ENCODE measurements around the gene GALNT9. TPM values are rescaled to one million over a fixed set of nuclear protein-coding genes. Genes with fewer than 3 reads are reported as not detected.

The GALNT9 gene
- total and polyA plus RNA-seq, 2 experiments from 2014 or later, result 0.33 to 1.4 TPM

- no peaks in the 10 kb centered on the region for H3K36me3 ChIP-seq (ENCODE audit: low read depth)
- no peaks in the 10 kb centered on the region for H3K79me2 ChIP-seq (ENCODE audit: insufficient read depth)
- no peak for DNase-seq
- H3K27ac ChIP-seq, result no peak overlapping the region
- WGBS, 2 experiments (ENCODE audit: low coverage in 1 of 2, low lambda C conversion rate in 2 of 2, missing lambda C conversion rate in 2 of 2), result 79 to 80% methylated on average over 23 to 33 of the region's 33 CpGs
- no peaks in the 10 kb centered on the region for H3K9me3 ChIP-seq (ENCODE audit: low read depth)
- no peak overlapping the region for H3K4me3 ChIP-seq
- no peaks in the 10 kb centered on the region for H4K20me1 ChIP-seq (ENCODE audit: insufficient read depth)
- no peaks in the 10 kb centered on the region for H3K9me2 ChIP-seq (ENCODE audit: insufficient read depth)
- H3K9ac ChIP-seq, result no peak overlapping the region
- TF ChIP-seq EZH2 (IDR thresholded peaks at IDR 0.05; ENCODE audit: insufficient read depth, poor library complexity, severe bottlenecking) (no peak), EZH2phosphoT487 (IDR thresholded peaks at IDR 0.05; ENCODE audit: insufficient read depth, low read depth) (no peak)
- no peak overlapping the region for H2AFZ ChIP-seq
- no peaks in the 10 kb centered on the region for H3K4me1 ChIP-seq (ENCODE audit: insufficient read depth)
- no peaks in the 10 kb centered on the region for H3F3A ChIP-seq (ENCODE audit: insufficient read depth)
- peaks cover 39% of the 10 kb centered on the region for H3K27me3 ChIP-seq (replicated peaks; ENCODE audit: insufficient read depth)
- H3K4me2 ChIP-seq (ENCODE audit: unreplicated experiment), result no peak overlapping the region
- in situ Hi-C loops (cut with MboI), result no loop called here
Observed at GRCh38 chr12:132181570-132182200, 147.7 kb downstream of the GALNT9 start.

- Histone ChIP-seq H3K9me2 (ENCODE audit: insufficient read depth) (no peaks in the 10 kb centered on the region), H3K9ac (no peak overlapping the region), H3K4me3 (no peak overlapping the region), H3K36me3 (ENCODE audit: low read depth) (no peaks in the 10 kb centered on the region), H3K4me1 (ENCODE audit: insufficient read depth) (no peaks in the 10 kb centered on the region), H2AFZ (no peak overlapping the region), H3K9me3 (ENCODE audit: low read depth) (no peaks in the 10 kb centered on the region), H4K20me1 (ENCODE audit: insufficient read depth) (no peaks in the 10 kb centered on the region), H3K27me3 (replicated peaks; ENCODE audit: insufficient read depth) (peaks cover 38% of the 10 kb centered on the region), H3K27ac (no peak overlapping the region), H3K4me2 (ENCODE audit: unreplicated experiment) (no peak overlapping the region), H3F3A (ENCODE audit: insufficient read depth) (no peaks in the 10 kb centered on the region), H3K79me2 (ENCODE audit: insufficient read depth) (no peaks in the 10 kb centered on the region)
- DNase-seq, result no peak
- in situ Hi-C loops (cut with MboI), result no loop called here
- 73 to 79% methylated on average over 24 to 30 of the region's 30 CpGs for WGBS, 2 experiments (ENCODE audit: low coverage in 1 of 2, low lambda C conversion rate in 2 of 2, missing lambda C conversion rate in 2 of 2)
- TF ChIP-seq EZH2phosphoT487 (IDR thresholded peaks at IDR 0.05; ENCODE audit: insufficient read depth, low read depth) (no peak), EZH2 (IDR thresholded peaks at IDR 0.05; ENCODE audit: insufficient read depth, poor library complexity, severe bottlenecking) (no peak)
Observed at GRCh38 chr12:132180648-132181546, 148.5 kb downstream of the GALNT9 start.

GRCh38 chr12:132179431-132180362 is 149.7 kb downstream of the GALNT9 start:
- H3K79me2 ChIP-seq (ENCODE audit: insufficient read depth), result no peaks in the 10 kb centered on the region
- H4K20me1 ChIP-seq (ENCODE audit: insufficient read depth), result no peaks in the 10 kb centered on the region
- no peak overlapping the region for H3K9ac ChIP-seq
- H3K4me2 ChIP-seq (ENCODE audit: unreplicated experiment), result no peak overlapping the region
- no peaks in the 10 kb centered on the region for H3K4me1 ChIP-seq (ENCODE audit: insufficient read depth)
- TF ChIP-seq EZH2 (IDR thresholded peaks at IDR 0.05; ENCODE audit: insufficient read depth, poor library complexity, severe bottlenecking) (no peak), EZH2phosphoT487 (IDR thresholded peaks at IDR 0.05; ENCODE audit: insufficient read depth, low read depth) (no peak)
- DNase-seq, result no peak
- no peaks in the 10 kb centered on the region for H3F3A ChIP-seq (ENCODE audit: insufficient read depth)
- H2AFZ ChIP-seq, result no peak overlapping the region
- in situ Hi-C loops (cut with MboI), result no loop called here
- 64% methylated on average over 19 of the region's 19 CpGs for WGBS, 2 experiments (ENCODE audit: low coverage in 1 of 2, low lambda C conversion rate in 2 of 2, missing lambda C conversion rate in 2 of 2)
- H3K9me2 ChIP-seq (ENCODE audit: insufficient read depth), result no peaks in the 10 kb centered on the region
- no peak overlapping the region for H3K4me3 ChIP-seq
- no peak overlapping the region for H3K27ac ChIP-seq
- H3K36me3 ChIP-seq (ENCODE audit: low read depth), result no peaks in the 10 kb centered on the region
- no peaks in the 10 kb centered on the region for H3K9me3 ChIP-seq (ENCODE audit: low read depth)
- H3K27me3 ChIP-seq (replicated peaks; ENCODE audit: insufficient read depth), result peaks cover 29% of the 10 kb centered on the region

DNA sequence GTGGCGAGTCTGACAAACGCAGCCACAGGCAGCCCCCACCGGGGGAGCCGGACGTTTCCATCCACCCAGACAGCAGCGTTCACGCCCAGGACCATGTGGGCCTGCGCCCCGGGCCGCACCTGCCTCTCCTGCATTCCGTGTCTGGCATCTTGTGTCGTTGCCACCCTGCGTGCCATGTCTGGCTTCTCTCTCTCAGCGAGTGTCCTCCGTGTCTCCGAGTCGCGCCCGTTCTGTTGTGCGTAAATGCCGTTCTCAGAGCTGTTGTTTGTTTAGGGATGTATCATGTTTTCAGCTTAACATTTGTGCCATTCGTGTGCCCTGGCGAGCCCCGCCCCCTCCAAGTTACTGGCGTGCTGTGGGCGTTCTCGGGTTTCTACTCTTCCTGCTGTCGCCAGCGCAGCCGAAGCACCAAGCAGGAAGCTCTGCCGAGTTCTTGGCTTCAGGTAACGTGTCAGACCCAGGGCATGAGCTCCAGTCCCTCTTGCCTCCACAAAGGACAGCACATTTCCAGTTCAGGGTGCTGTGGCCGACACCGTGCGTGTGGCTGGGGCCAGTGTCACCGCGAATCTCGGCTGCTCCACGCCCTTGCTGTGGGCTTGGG is 150.5 kb downstream of the GALNT9 start:
- DNase-seq, result no peak

More for the DNA sequence above, 150.5 kb downstream of the GALNT9 start:
- Histone ChIP-seq H3K9me3 (ENCODE audit: low read depth) (no peaks in the 10 kb centered on the region), H3K9ac (no peak overlapping the region), H3K27me3 (replicated peaks; ENCODE audit: insufficient read depth) (peaks cover 35% of the 10 kb centered on the region), H3K79me2 (ENCODE audit: insufficient read depth) (no peaks in the 10 kb centered on the region), H4K20me1 (ENCODE audit: insufficient read depth) (no peaks in the 10 kb centered on the region), H3K36me3 (ENCODE audit: low read depth) (no peaks in the 10 kb centered on the region), H3K9me2 (ENCODE audit: insufficient read depth) (no peaks in the 10 kb centered on the region), H3F3A (ENCODE audit: insufficient read depth) (no peaks in the 10 kb centered on the region), H3K27ac (no peak overlapping the region), H3K4me3 (no peak overlapping the region), H2AFZ (no peak overlapping the region), H3K4me2 (ENCODE audit: unreplicated experiment) (no peak overlapping the region), H3K4me1 (ENCODE audit: insufficient read depth) (no peaks in the 10 kb centered on the region)
- WGBS, 2 experiments (ENCODE audit: low coverage in 1 of 2, low lambda C conversion rate in 2 of 2, missing lambda C conversion rate in 2 of 2), result 54 to 60% methylated on average over 38 to 39 of the region's 39 CpGs
- in situ Hi-C loops (cut with MboI), result no loop called here
- TF ChIP-seq EZH2 (IDR thresholded peaks at IDR 0.05; ENCODE audit: insufficient read depth, poor library complexity, severe bottlenecking) (no peak), EZH2phosphoT487 (IDR thresholded peaks at IDR 0.05; ENCODE audit: insufficient read depth, low read depth) (no peak)
